PFSK-1 (cell line): ENCODE results near the gene TCF25.

Experiments
- FOXP2 ChIP-seq: optimal IDR thresholded peaks from 2 replicates; pipeline ENCODE3; 2011; ENCODE audit warnings: borderline replicate concordance, control low read depth, inconsistent platforms; ENCODE audit not compliant: insufficient read depth; ENCODE audit errors: extremely low read length, extremely low read depth
- POLR2AphosphoS5 ChIP-seq: IDR thresholded peaks from 2 replicates; pipeline ENCODE4 v1.6.1; 2012; ENCODE audit warnings: low read depth, mild to moderate bottlenecking, control low read depth, low read length, moderate library complexity
- SIN3A ChIP-seq: IDR thresholded peaks from 2 replicates; pipeline ENCODE4 v1.6.1; 2012; ENCODE audit warnings: mild to moderate bottlenecking, low read length, moderate library complexity, borderline replicate concordance; ENCODE audit not compliant: insufficient read depth
- TAF1 ChIP-seq: IDR thresholded peaks from 2 replicates; pipeline ENCODE4 v1.6.1; 2012; ENCODE audit warnings: low read length, control low read depth, borderline replicate concordance; ENCODE audit not compliant: insufficient read depth
- TF ChIP-seq, protein P1 (sequence below), 2 experiments: IDR thresholded peaks; 2 replicates each; pipeline versions ENCODE4 v1.6.1 to v1.8.0; 2011 to 2012; ENCODE audit warnings: low read depth in 2 of 2, low read length in 2 of 2, control low read depth in 1 of 2, inconsistent platforms in 1 of 2, mild to moderate bottlenecking in 1 of 2, moderate library complexity in 1 of 2; ENCODE audit not compliant: insufficient read depth in 1 of 2

DNA sequence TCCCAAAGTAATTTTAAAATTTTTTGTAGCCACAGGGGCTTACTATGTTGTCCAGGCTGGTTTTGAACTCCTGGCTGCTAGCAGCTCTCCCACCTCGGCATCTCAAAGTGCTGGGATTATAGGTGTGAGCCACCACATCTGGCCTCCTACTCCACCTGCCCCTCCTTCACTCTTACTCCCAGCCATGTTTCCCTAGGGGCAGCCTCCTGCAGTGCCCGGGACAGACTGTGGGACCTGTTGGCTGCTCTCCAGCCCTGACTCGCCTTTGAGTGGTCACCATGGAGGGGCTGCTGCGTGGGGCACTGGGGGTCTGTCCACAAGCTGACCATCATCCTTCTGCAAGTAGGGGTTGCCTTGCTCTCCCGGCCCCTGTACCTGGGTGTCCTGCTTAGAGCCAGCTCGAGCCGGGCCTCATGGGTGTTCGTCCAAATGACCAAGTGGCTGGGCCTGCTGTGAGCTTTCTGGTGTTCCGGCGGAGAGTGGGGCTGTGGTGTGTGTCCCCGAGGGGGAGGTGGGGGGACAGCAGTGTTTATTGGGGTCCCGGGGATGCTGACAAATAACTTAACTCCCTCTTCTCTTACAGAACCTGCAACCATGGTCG lies 28.6 kb upstream of the TCF25 start:
- TF ChIP-seq FOXP2 (no peak), TAF1 (no peak), POLR2AphosphoS5 (no peak), SIN3A (no peak)
- TF ChIP-seq, protein P1, sequence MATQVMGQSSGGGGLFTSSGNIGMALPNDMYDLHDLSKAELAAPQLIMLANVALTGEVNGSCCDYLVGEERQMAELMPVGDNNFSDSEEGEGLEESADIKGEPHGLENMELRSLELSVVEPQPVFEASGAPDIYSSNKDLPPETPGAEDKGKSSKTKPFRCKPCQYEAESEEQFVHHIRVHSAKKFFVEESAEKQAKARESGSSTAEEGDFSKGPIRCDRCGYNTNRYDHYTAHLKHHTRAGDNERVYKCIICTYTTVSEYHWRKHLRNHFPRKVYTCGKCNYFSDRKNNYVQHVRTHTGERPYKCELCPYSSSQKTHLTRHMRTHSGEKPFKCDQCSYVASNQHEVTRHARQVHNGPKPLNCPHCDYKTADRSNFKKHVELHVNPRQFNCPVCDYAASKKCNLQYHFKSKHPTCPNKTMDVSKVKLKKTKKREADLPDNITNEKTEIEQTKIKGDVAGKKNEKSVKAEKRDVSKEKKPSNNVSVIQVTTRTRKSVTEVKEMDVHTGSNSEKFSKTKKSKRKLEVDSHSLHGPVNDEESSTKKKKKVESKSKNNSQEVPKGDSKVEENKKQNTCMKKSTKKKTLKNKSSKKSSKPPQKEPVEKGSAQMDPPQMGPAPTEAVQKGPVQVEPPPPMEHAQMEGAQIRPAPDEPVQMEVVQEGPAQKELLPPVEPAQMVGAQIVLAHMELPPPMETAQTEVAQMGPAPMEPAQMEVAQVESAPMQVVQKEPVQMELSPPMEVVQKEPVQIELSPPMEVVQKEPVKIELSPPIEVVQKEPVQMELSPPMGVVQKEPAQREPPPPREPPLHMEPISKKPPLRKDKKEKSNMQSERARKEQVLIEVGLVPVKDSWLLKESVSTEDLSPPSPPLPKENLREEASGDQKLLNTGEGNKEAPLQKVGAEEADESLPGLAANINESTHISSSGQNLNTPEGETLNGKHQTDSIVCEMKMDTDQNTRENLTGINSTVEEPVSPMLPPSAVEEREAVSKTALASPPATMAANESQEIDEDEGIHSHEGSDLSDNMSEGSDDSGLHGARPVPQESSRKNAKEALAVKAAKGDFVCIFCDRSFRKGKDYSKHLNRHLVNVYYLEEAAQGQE (IDR thresholded peaks at IDR 0.05; ENCODE audit: insufficient read depth in 1 of 2, low read depth in 2 of 2, low read length in 2 of 2): no peak
